ENCODE data around the gene ZNF532. TPM values are rescaled to one million over a fixed set of nuclear protein-coding genes. Genes with fewer than 3 reads are reported as not detected.

The ZNF532 gene
- total and polyA plus RNA-seq, 9 of the 15 experiments (the other 6 are each of a cell fraction or from before 2014, with no cell fraction given) = 0.42 TPM; not detected in 8

DNA sequence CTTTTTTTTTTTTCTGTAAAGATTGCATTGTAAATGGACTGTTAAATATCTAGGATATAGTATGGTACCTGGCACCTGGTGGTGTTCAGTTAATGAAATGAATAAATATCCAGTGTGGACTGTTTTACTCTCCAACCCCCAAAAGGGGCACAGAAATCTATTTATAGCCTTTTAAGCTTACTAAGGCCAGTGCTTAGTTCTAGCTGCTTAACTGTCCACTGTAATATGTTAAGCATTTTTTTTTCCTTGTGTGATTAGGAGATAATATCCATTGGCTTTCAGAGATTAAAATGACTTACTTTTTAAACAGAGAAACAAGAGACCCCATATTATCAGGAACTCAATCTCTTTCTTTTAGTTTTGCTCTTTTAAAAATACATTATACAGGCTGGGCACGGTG is 84.4 kb downstream of the ZNF532 start:
- no peak for FAIRE-seq
- H3K9ac ChIP-seq (ENCODE audit: insufficient read depth in 1 of 2, low read depth in 2 of 2, low read length in 2 of 2) = no peak overlapping the region
- no TSS peak for BruUV-seq (replicated peaks)
- no peak overlapping the region for H3K4me3 ChIP-seq
- no peaks in the 10 kb centered on the region for H3K9me3 ChIP-seq (replicated peaks; ENCODE audit: control insufficient read depth, insufficient read depth, low read depth, low read length)
- H4K20me1 ChIP-seq (replicated peaks; ENCODE audit: control insufficient read depth, insufficient read depth, low read length) = no peaks in the 10 kb centered on the region
- POLR2A ChIA-PET = no interaction called here
- peaks cover 0 to 4% of the 10 kb centered on the region in 2 experiments; a peak in 2 of 5 replicates for H3K27me3 ChIP-seq (ENCODE audit: control insufficient read depth in 2 of 2, insufficient read depth in 2 of 2, low read length in 2 of 2)
- no peaks in the 10 kb centered on the region for H3K79me2 ChIP-seq (ENCODE audit: control insufficient read depth, insufficient read depth, low read length)
- H2AFZ ChIP-seq (ENCODE audit: low read depth, low read length) = no peak overlapping the region
- H3K27ac ChIP-seq (ENCODE audit: extremely low read depth, low read depth, low read length) = no peak overlapping the region
- no peak for TF ChIP-seq ZFPM2 (CRISPR knock-in tag; IDR thresholded peaks at IDR 0.05)
- TF ChIP-seq, protein P1, sequence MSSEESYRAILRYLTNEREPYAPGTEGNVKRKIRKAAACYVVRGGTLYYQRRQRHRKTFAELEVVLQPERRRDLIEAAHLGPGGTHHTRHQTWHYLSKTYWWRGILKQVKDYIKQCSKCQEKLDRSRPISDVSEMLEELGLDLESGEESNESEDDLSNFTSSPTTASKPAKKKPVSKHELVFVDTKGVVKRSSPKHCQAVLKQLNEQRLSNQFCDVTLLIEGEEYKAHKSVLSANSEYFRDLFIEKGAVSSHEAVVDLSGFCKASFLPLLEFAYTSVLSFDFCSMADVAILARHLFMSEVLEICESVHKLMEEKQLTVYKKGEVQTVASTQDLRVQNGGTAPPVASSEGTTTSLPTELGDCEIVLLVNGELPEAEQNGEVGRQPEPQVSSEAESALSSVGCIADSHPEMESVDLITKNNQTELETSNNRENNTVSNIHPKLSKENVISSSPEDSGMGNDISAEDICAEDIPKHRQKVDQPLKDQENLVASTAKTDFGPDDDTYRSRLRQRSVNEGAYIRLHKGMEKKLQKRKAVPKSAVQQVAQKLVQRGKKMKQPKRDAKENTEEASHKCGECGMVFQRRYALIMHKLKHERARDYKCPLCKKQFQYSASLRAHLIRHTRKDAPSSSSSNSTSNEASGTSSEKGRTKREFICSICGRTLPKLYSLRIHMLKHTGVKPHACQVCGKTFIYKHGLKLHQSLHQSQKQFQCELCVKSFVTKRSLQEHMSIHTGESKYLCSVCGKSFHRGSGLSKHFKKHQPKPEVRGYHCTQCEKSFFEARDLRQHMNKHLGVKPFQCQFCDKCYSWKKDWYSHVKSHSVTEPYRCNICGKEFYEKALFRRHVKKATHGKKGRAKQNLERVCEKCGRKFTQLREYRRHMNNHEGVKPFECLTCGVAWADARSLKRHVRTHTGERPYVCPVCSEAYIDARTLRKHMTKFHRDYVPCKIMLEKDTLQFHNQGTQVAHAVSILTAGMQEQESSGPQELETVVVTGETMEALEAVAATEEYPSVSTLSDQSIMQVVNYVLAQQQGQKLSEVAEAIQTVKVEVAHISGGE (CRISPR knock-in tag; IDR thresholded peaks at IDR 0.05) = no peak
- TF ChIP-seq NR2F6 (CRISPR knock-in tag; IDR thresholded peaks at IDR 0.05) = no peak
- TF ChIP-seq NFE2L1 (tag; IDR thresholded peaks at IDR 0.05; ENCODE audit: borderline replicate concordance, low read depth) = no peak
- TF ChIP-seq, protein P2, sequence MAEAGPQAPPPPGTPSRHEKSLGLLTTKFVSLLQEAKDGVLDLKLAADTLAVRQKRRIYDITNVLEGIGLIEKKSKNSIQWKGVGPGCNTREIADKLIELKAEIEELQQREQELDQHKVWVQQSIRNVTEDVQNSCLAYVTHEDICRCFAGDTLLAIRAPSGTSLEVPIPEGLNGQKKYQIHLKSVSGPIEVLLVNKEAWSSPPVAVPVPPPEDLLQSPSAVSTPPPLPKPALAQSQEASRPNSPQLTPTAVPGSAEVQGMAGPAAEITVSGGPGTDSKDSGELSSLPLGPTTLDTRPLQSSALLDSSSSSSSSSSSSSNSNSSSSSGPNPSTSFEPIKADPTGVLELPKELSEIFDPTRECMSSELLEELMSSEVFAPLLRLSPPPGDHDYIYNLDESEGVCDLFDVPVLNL (CRISPR knock-in tag; IDR thresholded peaks at IDR 0.05; ENCODE audit: low read depth) = no peak
- TF ChIP-seq, protein P3, sequence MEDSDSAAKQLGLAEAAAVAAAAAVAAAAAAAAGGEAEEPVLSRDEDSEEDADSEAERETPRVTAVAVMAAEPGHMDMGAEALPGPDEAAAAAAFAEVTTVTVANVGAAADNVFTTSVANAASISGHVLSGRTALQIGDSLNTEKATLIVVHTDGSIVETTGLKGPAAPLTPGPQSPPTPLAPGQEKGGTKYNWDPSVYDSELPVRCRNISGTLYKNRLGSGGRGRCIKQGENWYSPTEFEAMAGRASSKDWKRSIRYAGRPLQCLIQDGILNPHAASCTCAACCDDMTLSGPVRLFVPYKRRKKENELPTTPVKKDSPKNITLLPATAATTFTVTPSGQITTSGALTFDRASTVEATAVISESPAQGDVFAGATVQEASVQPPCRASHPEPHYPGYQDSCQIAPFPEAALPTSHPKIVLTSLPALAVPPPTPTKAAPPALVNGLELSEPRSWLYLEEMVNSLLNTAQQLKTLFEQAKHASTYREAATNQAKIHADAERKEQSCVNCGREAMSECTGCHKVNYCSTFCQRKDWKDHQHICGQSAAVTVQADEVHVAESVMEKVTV (CRISPR knock-in tag; IDR thresholded peaks at IDR 0.05) = no peak
- TF ChIP-seq RFX5 (IDR thresholded peaks at IDR 0.05; ENCODE audit: low read depth, low read length) = no peak
- TF ChIP-seq HCFC1 (IDR thresholded peaks at IDR 0.05; ENCODE audit: low read depth, low read length) = no peak
- no peak for TF ChIP-seq THRAP3 (IDR thresholded peaks at IDR 0.05; ENCODE audit: borderline replicate concordance)
- TF ChIP-seq ZNF232 (CRISPR knock-in tag; IDR thresholded peaks at IDR 0.05) = no peak
- TF ChIP-seq RHOXF2B (CRISPR knock-in tag; conservative IDR thresholded peaks at IDR 0.05) = no peak
- no peak for TF ChIP-seq KLF1 (tag; IDR thresholded peaks at IDR 0.05)
- no peak for TF ChIP-seq CEBPB (tag; IDR thresholded peaks at IDR 0.05)
- no peak for TF ChIP-seq NRF1 (conservative IDR thresholded peaks at IDR 0.05 in 1 of 2, IDR thresholded peaks at IDR 0.05 in 1 of 2)
- in situ Hi-C loops (cut with MboI) = no loop called here
- H3K9me1 ChIP-seq (ENCODE audit: control insufficient read depth, insufficient read depth, low read length) = no peaks in the 10 kb centered on the region
- ATAC-seq = no peak
- H3K36me3 ChIP-seq (ENCODE audit: control insufficient read depth, insufficient read depth, low read length) = no peaks in the 10 kb centered on the region
- no peak for DNase-seq (ENCODE audit: extremely low read depth in 1 of 4, low spot score in 3 of 4)
- no peak overlapping the region for H3K4me2 ChIP-seq (ENCODE audit: insufficient read depth, low read length)
- 0% methylated on average over 1 of the region's 1 CpG for WGBS (ENCODE audit: insufficient coverage, low coverage, missing lambda C conversion rate)
- H3K4me1 ChIP-seq (replicated peaks in 1 of 2; ENCODE audit: control insufficient read depth in 2 of 2, insufficient read depth in 2 of 2, low read length in 2 of 2) = no peaks in the 10 kb centered on the region
- CTCF ChIA-PET (ENCODE audit: low intra/inter-chr PET ratio) = no interaction called here
- intact Hi-C loops (cut with micrococcal nuclease) = no loop called here
